SH-SY5Y (cell line): ENCODE results near the gene MPHOSPH8.

Source experiments
- GATA2 ChIP-seq: IDR thresholded peaks from 2 replicates; pipeline ENCODE4 v1.6.1; 2011; ENCODE audit warnings: mild to moderate bottlenecking, low read depth, low read length
- GATA3 ChIP-seq: IDR thresholded peaks from 2 replicates; pipeline ENCODE4 v1.6.1; 2011; ENCODE audit warnings: low read depth, mild to moderate bottlenecking, low read length, moderate library complexity

DNA sequence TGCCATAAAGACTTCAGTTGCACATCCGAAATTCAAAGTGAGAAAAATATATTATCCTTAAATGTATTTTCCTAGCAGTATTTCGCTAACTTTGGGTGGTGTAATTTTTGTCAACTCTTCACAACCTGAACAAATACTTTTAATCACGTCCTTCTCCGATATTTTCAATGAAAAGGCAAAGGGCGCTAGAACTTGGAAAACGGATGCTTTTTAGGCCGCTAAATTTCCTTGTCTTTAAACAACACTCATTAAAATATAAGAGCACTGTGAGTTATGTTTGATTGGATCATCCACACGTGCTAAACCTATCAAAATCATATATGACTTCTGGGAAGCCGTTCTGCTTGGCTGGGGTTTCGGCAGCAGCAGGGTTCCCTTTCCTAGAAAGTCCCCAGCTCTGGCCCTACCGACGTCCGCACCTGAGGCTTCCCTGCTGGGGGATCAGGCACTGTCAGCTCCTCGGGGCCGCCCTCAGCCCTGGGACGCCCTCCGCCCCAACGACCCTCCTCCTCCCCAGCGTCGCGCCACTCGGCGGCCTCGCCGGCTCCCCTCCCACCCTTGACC lies 462 bp upstream of the MPHOSPH8 start:
- TF ChIP-seq GATA3 (no peak), GATA2 (no peak)
